Activated T-cell treated with anti-CD3 and anti-CD28 coated beads, Interleukin-2, amount 50 U/mL, for 1 hour (primary cell): ENCODE results near the gene ZRANB1.

Source experiments
- DNase-seq: peaks from one replicate; pipeline ENCODE4 v3.0.0-alpha.2; 2020

The ZRANB1 gene

GRCh38 chr10:125008689-125009638 is 67.0 kb downstream of the ZRANB1 start:
- DNase-seq = no peak

GRCh38 chr10:125009661-125010161 is 67.8 kb downstream of the ZRANB1 start:
- no peak for DNase-seq

GRCh38 chr10:125010362-125010761 is 68.4 kb downstream of the ZRANB1 start:
- DNase-seq = no peak

- no peak for DNase-seq
Measured at GRCh38 chr10:125011171-125011925, 69.4 kb downstream of the ZRANB1 start.

- DNase-seq = no peak
Measured at GRCh38 chr10:125011926-125012705, 70.2 kb downstream of the ZRANB1 start.

- DNase-seq = no peak
Measured at GRCh38 chr10:125012851-125013528, 71.1 kb downstream of the ZRANB1 start.

- no peak for DNase-seq
Measured at GRCh38 chr10:125013529-125013872, 71.6 kb downstream of the ZRANB1 start.

GRCh38 chr10:125014086-125014830 is 72.3 kb downstream of the ZRANB1 start:
- no peak for DNase-seq

GRCh38 chr10:125014836-125015355 is 73.0 kb downstream of the ZRANB1 start:
- DNase-seq = no peak

GRCh38 chr10:125015356-125015944 is 73.5 kb downstream of the ZRANB1 start:
- no peak for DNase-seq

GRCh38 chr10:125016123-125016522 is 74.2 kb downstream of the ZRANB1 start:
- DNase-seq = no peak

- DNase-seq = no peak
Measured at GRCh38 chr10:125016611-125017202, 74.8 kb downstream of the ZRANB1 start.

- no peak for DNase-seq
Measured at GRCh38 chr10:125017547-125018298, 75.8 kb downstream of the ZRANB1 start.

- DNase-seq = no peak
Measured at GRCh38 chr10:125018576-125019143, 76.7 kb downstream of the ZRANB1 start.

GRCh38 chr10:125020386-125020785 is 78.5 kb downstream of the ZRANB1 start:
- no peak for DNase-seq

GRCh38 chr10:125020871-125021270 is 78.9 kb downstream of the ZRANB1 start:
- DNase-seq = no peak

GRCh38 chr10:125021686-125022344 is 79.9 kb downstream of the ZRANB1 start:
- DNase-seq = no peak

- DNase-seq = no peak
Measured at GRCh38 chr10:125022671-125023070, 80.7 kb downstream of the ZRANB1 start.

GRCh38 chr10:125023255-125023654 is 81.3 kb downstream of the ZRANB1 start:
- no peak for DNase-seq
